Chondrocyte (in vitro differentiated cells): ENCODE measurements around the gene ST13. TPM values are rescaled to one million over a fixed set of nuclear protein-coding genes. Genes with fewer than 3 reads are reported as not detected.

Experiments used
- DNase-seq: peaks from one replicate; pipeline ENCODE4 v3.0.0; 2021; ENCODE audit warnings: mixed read lengths, low spot score
- H3K27ac Mint-ChIP-seq: one replicate; pipeline ENCODE4 v1.8.0; 2021; ENCODE audit warnings: mild to moderate bottlenecking, moderate library complexity, mixed read lengths; ENCODE audit not compliant: unreplicated experiment
- H3K27me3 Mint-ChIP-seq: 2 replicates; pipeline ENCODE4 v1.8.0; 2021; ENCODE audit warnings: low read depth, mixed read lengths
- H3K36me3 Mint-ChIP-seq: 2 replicates; pipeline ENCODE4 v1.8.0; 2021; ENCODE audit warnings: low read depth, mixed read lengths
- H3K4me1 Mint-ChIP-seq: 2 replicates; pipeline ENCODE4 v1.8.0; 2021; ENCODE audit warnings: low read depth, mild to moderate bottlenecking, mixed read lengths
- H3K4me3 Mint-ChIP-seq: one replicate; pipeline ENCODE4 v1.8.0; 2021; ENCODE audit warnings: mild to moderate bottlenecking, moderate library complexity, mixed read lengths; ENCODE audit not compliant: unreplicated experiment
- H3K9me3 Mint-ChIP-seq: 2 replicates; pipeline ENCODE4 v1.8.0; 2021; ENCODE audit warnings: low read depth, mixed read lengths
- total RNA-seq: library from RNA; stranded (reverse); gene quantifications from 3 replicates; pipeline ENCODE4 v1.2.1, GENCODE V29; 2021
- TF ChIP-seq, protein P1 (sequence below): fragments of 200-600 bp; sonication (generic); IDR thresholded peaks from 2 replicates; pipeline ENCODE4 v1.5.0; 2021; ENCODE audit warnings: antibody characterized with exemption, mild to moderate bottlenecking, moderate library complexity

Gene ST13
- total RNA-seq, 1 donor from 2014 or later: 207 TPM

DNA sequence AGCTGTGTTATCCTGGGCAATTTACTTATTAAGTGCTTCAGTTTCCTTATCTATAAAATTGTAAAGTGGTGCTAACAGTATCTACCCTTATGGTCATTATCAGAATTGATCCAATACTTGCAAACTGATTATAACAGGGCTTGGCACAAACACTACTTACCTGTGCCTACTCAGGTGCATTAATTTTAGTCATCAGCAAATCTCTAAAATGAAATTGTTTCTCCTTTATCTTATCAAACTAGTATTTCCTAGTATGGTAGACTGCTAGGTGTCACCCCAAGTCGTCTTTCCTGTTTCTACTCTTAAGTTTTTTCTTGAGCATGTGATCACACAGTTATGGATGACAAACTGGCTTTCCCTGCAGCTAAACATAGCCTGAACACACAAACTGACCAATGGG lies 33.0 kb downstream of the ST13 start:
- Mint-ChIP-seq H3K27ac (no peak overlapping the region), H3K9me3 (no peaks in the 10 kb centered on the region), H3K4me3 (no peak overlapping the region), H3K27me3 (no peaks in the 10 kb centered on the region), H3K4me1 (peaks cover 16% of the 10 kb centered on the region), H3K36me3 (peaks cover 15% of the 10 kb centered on the region)
- no peak for DNase-seq
- TF ChIP-seq, protein P1, sequence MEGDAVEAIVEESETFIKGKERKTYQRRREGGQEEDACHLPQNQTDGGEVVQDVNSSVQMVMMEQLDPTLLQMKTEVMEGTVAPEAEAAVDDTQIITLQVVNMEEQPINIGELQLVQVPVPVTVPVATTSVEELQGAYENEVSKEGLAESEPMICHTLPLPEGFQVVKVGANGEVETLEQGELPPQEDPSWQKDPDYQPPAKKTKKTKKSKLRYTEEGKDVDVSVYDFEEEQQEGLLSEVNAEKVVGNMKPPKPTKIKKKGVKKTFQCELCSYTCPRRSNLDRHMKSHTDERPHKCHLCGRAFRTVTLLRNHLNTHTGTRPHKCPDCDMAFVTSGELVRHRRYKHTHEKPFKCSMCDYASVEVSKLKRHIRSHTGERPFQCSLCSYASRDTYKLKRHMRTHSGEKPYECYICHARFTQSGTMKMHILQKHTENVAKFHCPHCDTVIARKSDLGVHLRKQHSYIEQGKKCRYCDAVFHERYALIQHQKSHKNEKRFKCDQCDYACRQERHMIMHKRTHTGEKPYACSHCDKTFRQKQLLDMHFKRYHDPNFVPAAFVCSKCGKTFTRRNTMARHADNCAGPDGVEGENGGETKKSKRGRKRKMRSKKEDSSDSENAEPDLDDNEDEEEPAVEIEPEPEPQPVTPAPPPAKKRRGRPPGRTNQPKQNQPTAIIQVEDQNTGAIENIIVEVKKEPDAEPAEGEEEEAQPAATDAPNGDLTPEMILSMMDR: no peak

DNA sequence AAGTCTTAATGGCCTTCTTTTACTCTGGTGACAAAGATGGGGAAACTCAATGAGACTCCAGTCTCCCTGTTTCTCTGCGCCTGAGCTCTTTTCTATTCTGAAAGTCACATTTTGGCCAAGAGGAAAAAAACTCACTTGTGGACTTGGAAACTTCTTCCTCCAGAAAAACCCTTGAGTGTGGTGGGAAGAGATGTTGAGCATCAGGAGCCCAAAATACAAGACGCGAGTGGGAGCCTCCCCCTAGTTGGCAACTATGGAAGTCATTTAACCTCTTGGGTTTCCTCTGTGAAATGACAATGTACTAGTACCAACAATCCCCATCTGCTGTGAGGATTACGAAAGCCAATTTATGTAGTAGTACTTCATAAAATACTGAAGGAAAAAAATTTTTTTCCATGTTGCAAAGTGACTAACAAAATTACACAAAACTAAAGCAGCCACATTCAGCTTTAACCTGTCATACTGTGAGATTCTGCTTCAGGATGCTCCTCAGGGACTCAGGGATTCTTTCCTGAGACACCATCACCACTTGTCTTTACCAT lies 36.8 kb downstream of the ST13 start:
- TF ChIP-seq, protein P1: no peak
- peak overlapping the region; percentile 96 for H3K4me3 Mint-ChIP-seq
- no peaks in the 10 kb centered on the region for H3K9me3 Mint-ChIP-seq
- no peak for DNase-seq
- H3K4me1 Mint-ChIP-seq: peaks cover 28% of the 10 kb centered on the region
- peak overlapping the region; percentile 93 for H3K27ac Mint-ChIP-seq
- peaks cover 3% of the 10 kb centered on the region for H3K36me3 Mint-ChIP-seq
- no peaks in the 10 kb centered on the region for H3K27me3 Mint-ChIP-seq

DNA sequence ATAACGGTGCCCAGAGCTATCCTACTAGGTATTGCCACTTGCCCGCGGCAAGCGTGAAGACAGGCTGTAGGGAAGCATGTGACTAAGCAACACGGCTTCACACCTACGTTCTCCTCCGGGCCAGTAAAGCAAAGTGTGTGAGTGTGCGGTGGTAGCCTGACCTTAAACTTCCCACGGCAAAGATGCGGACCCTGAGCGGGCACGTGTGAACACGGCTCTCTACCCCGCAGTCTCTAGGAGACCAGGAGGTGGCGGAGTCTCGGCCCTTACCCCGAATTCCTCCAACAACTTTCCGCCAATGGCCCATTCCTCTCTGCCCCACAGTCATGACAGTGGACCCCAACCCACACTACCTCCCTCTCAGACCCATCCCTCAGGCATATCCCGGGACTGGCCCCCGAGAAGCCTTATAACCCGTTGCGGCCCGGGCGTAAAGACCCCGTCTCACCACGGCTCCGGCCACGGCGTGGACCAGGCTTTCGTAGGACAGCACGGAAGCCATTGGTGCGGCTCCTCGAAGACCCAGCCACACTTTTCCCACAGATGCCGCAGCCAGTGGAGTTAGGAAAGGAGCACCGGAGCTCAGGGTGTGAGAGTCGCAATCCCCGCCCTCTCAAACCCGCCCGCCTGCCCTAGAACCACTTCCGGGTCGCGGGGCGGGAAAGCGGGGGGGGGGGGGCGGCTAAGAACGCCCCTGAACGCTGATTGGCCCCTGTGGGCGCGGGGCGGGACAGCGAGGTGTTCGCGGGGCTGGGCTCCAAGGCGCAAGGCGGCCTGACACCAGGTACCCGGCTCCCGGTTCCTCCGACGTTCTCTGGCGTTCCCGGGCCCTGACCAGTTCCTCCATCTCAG lies 37.5 kb downstream of the ST13 start, which contains the start of gene SLC25A17:
Gene SLC25A17, minus strand, starts transcription at position 600 of the 852 bp plus-strand sequence. Its CDS starts 98 bp downstream, at position 502.
- peaks cover 3% of the 10 kb centered on the region for H3K36me3 Mint-ChIP-seq
- H3K27me3 Mint-ChIP-seq: no peaks in the 10 kb centered on the region
- DNase-seq: no peak
- peaks cover 28% of the 10 kb centered on the region for H3K4me1 Mint-ChIP-seq
- TF ChIP-seq, protein P1: peak; percentile 76
- H3K27ac Mint-ChIP-seq: peak within 1 kb of the TSS; percentile 93
- peak within 1 kb of the TSS; percentile 96 for H3K4me3 Mint-ChIP-seq
- no peaks in the 10 kb centered on the region for H3K9me3 Mint-ChIP-seq

DNA sequence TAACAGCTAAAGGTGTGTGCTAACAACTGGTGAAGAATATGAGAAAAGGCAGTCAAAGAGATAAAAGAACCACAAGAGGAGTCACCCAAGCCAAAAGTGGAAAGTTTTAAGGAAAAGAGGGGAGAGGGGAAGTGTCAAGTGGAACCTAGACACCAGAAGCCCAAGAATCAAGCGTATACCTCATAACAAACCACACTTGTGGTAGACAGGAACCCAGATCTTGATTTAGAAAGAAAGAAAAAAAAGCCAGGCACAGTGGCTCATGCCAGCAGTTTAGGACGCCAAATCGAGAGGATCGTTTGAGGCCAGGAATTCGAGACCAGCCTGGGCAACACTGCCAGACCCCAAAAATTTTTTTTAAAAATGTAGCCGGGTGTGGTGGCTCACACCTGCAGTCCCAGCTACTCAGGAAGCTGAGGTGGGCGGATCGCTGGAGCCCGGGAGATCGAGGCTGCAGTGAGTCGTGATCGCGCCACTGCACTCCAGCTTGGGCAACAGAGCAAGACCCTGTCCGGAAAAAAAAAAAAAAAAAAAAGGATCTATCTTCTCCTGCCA lies 38.2 kb downstream of the ST13 start:
- TF ChIP-seq, protein P1: no peak
- no peaks in the 10 kb centered on the region for H3K27me3 Mint-ChIP-seq
- H3K4me1 Mint-ChIP-seq: peaks cover 28% of the 10 kb centered on the region
- no peak for DNase-seq
- no peaks in the 10 kb centered on the region for H3K36me3 Mint-ChIP-seq
- peak overlapping the region; percentile 96 for H3K4me3 Mint-ChIP-seq
- no peaks in the 10 kb centered on the region for H3K9me3 Mint-ChIP-seq
- H3K27ac Mint-ChIP-seq: peak overlapping the region; percentile 93

DNA sequence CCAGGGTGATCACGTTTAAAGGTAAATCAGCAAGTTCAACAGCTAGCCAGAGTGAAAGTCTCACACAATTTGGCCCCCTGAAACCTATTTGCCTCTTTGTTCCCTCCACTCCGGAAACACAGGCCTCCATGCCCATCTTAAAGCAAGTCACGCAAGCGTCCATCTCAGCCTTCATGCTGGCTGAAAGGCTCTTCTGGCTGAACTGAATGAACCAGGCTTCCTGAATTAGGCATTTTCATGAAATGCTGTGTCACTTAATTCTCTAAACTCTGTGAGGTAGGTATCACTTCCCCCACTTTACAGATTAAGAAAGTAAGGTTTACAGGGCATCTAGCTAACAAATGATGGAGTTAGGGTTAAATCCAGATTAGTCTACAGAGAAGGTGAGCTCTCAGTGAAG lies 38.7 kb downstream of the ST13 start:
- Mint-ChIP-seq H3K36me3 (no peaks in the 10 kb centered on the region), H3K9me3 (no peaks in the 10 kb centered on the region), H3K27me3 (no peaks in the 10 kb centered on the region), H3K4me1 (peaks cover 28% of the 10 kb centered on the region), H3K4me3 (peak overlapping the region; percentile 96), H3K27ac (no peak overlapping the region)
- no peak for DNase-seq
- TF ChIP-seq, protein P1: no peak
